ENCODE measurements around the gene MBD3L2B. TPM values are rescaled to one million over a fixed set of nuclear protein-coding genes. Genes with fewer than 3 reads are reported as not detected.

Gene MBD3L2B
- total RNA-seq, 2 donors from 2014 or later = not detected

GRCh38 chr19:6971366-6971765 is 49.9 kb downstream of the MBD3L2B start:
- 93% methylated on average over 1 of the region's 1 CpG for WGBS
- TF ChIP-seq, protein P1, sequence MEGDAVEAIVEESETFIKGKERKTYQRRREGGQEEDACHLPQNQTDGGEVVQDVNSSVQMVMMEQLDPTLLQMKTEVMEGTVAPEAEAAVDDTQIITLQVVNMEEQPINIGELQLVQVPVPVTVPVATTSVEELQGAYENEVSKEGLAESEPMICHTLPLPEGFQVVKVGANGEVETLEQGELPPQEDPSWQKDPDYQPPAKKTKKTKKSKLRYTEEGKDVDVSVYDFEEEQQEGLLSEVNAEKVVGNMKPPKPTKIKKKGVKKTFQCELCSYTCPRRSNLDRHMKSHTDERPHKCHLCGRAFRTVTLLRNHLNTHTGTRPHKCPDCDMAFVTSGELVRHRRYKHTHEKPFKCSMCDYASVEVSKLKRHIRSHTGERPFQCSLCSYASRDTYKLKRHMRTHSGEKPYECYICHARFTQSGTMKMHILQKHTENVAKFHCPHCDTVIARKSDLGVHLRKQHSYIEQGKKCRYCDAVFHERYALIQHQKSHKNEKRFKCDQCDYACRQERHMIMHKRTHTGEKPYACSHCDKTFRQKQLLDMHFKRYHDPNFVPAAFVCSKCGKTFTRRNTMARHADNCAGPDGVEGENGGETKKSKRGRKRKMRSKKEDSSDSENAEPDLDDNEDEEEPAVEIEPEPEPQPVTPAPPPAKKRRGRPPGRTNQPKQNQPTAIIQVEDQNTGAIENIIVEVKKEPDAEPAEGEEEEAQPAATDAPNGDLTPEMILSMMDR (IDR thresholded peaks at IDR 0.05) = no peak
- TF ChIP-seq POLR2AphosphoS5 (IDR thresholded peaks at IDR 0.05) (no peak), POLR2A (IDR thresholded peaks at IDR 0.05) (no peak)

GRCh38 chr19:6970443-6970842 is 50.8 kb downstream of the MBD3L2B start:
- H3K4me1 ChIP-seq (replicated peaks) = no peaks in the 10 kb centered on the region
- no peaks in the 10 kb centered on the region for H3K9me3 ChIP-seq
- H3K4me3 ChIP-seq = no peak overlapping the region
- intact Hi-C loops (cut with DNase I) = no loop called here
- no peaks in the 10 kb centered on the region for H3K36me3 ChIP-seq
- 91% methylated on average over 5 of the region's 5 CpGs for WGBS
- H3K27me3 ChIP-seq (replicated peaks; ENCODE audit: insufficient read depth) = no peaks in the 10 kb centered on the region
- H3K27ac ChIP-seq = no peak overlapping the region
- DNase-seq (ENCODE audit: low spot score) = no peak
- TF ChIP-seq POLR2AphosphoS5 (IDR thresholded peaks at IDR 0.05) (no peak), POLR2A (IDR thresholded peaks at IDR 0.05) (no peak)
- TF ChIP-seq, protein P1 (IDR thresholded peaks at IDR 0.05) = no peak

More at GRCh38 chr19:6971366-6971765, 49.9 kb downstream of the MBD3L2B start:
- no peaks in the 10 kb centered on the region for H3K9me3 ChIP-seq
- no peak overlapping the region for H3K27ac ChIP-seq
- H3K4me1 ChIP-seq (replicated peaks) = no peaks in the 10 kb centered on the region
- intact Hi-C loops (cut with DNase I) = no loop called here
- H3K36me3 ChIP-seq = no peaks in the 10 kb centered on the region
- no peak for DNase-seq (ENCODE audit: low spot score)
- H3K4me3 ChIP-seq = no peak overlapping the region
- no peaks in the 10 kb centered on the region for H3K27me3 ChIP-seq (replicated peaks; ENCODE audit: insufficient read depth)

DNA sequence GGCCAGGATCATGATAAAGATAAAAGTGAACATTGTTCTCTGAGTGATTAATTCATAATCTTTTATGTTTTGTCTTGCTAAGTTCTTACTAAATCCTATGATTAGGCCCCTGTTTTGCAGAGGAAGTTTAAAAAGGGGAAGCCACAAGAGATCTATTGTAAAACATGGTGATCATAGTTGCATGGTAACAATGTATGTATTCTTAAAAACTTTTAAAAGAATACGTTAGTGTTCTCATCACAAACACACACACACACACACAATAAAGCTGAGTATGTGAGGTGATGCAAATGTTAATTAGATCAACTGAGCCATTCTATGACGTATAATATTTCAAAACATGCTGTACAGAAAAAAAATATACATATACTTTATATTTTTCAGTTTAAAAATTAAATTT is 51.2 kb downstream of the MBD3L2B start:
- no peaks in the 10 kb centered on the region for H3K9me3 ChIP-seq
- H3K27me3 ChIP-seq (replicated peaks; ENCODE audit: insufficient read depth) = no peaks in the 10 kb centered on the region
- H3K4me1 ChIP-seq (replicated peaks) = no peaks in the 10 kb centered on the region
- intact Hi-C loops (cut with DNase I) = no loop called here
- WGBS = 46% methylated on average over 2 of the region's 2 CpGs
- H3K36me3 ChIP-seq = no peaks in the 10 kb centered on the region
- H3K27ac ChIP-seq = no peak overlapping the region
- DNase-seq (ENCODE audit: low spot score) = no peak
- H3K4me3 ChIP-seq = no peak overlapping the region
- TF ChIP-seq POLR2AphosphoS5 (IDR thresholded peaks at IDR 0.05) = no peak
- TF ChIP-seq, protein P1 (IDR thresholded peaks at IDR 0.05) = no peak
- TF ChIP-seq POLR2A (IDR thresholded peaks at IDR 0.05) = no peak

DNA sequence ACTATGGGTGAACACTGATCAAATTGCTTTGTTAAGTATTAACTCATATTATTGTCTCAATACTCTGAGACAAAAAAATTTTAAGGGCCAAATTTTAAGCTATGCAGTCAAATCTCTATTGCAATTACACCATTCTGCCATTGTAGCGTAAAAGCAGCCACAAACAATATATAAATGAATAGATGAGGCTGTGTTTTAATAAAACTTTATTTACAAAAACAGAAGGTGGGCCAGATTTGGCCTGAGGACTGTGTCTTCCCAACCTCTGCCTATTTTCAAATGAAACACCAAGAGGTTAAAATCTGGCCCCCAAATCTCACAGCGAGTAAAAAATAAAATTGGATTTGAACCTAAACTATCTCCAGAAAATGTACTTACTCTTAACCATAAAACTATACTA is 51.7 kb downstream of the MBD3L2B start:
- TF ChIP-seq POLR2A (IDR thresholded peaks at IDR 0.05) = no peak
- TF ChIP-seq, protein P1 (IDR thresholded peaks at IDR 0.05) = no peak
- TF ChIP-seq POLR2AphosphoS5 (IDR thresholded peaks at IDR 0.05) = no peak
- 89% methylated on average over 2 of the region's 2 CpGs for WGBS
- no peaks in the 10 kb centered on the region for H3K36me3 ChIP-seq
- no peak overlapping the region for H3K27ac ChIP-seq
- H3K9me3 ChIP-seq = no peaks in the 10 kb centered on the region
- intact Hi-C loops (cut with DNase I) = no loop called here
- no peaks in the 10 kb centered on the region for H3K27me3 ChIP-seq (replicated peaks; ENCODE audit: insufficient read depth)
- H3K4me1 ChIP-seq (replicated peaks) = no peaks in the 10 kb centered on the region
- H3K4me3 ChIP-seq = no peak overlapping the region
- DNase-seq (ENCODE audit: low spot score) = no peak

Other genes with a start within 250 kb of the MBD3L2B start
- gene VAV1, start 248.7 kb downstream of the MBD3L2B start, total RNA-seq = 1 to 10 TPM; 3.6 to 4.8 TPM
- gene ADGRE1, start 133.9 kb downstream of the MBD3L2B start, total RNA-seq = 1 to 10 TPM in 1 of 2 donors, not detected in 1; 1.2 TPM
- gene MBD3L5, start 9.1 kb upstream of the MBD3L2B start, total RNA-seq = not detected
- 1 to 10 TPM in 1 of 2 donors, not detected in 1; 1.5 TPM for gene MBD3L4, start 18.7 kb upstream of the MBD3L2B start, total RNA-seq
- not detected for gene MBD3L2, start 27.9 kb upstream of the MBD3L2B start, total RNA-seq
- 1 to 10 TPM in 1 of 2 donors, not detected in 1; 1.5 TPM for gene MBD3L3, start 37.2 kb upstream of the MBD3L2B start, total RNA-seq
- gene ZNF557, start 48.3 kb upstream of the MBD3L2B start, total RNA-seq = 10 to 100 TPM; 12.2 to 14.7 TPM

All from prostate gland (tissue), 2 donors.